ENCODE measurements around the gene TNN. TPM values are rescaled to one million over a fixed set of nuclear protein-coding genes. Genes with fewer than 3 reads are reported as not detected.

TNN gene
- total RNA-seq, 2 donors from 2014 or later, result under 0.01 TPM; not detected in 1

GRCh38 chr1:175191659-175192058 is 124.0 kb downstream of the TNN start:
- peak overlapping the region; percentile 37 to 85 for H3K4me3 ChIP-seq
- H3K27ac ChIP-seq, result peak overlapping the region; percentile 88 to 99 (median 94)
- TF ChIP-seq CTCF (IDR thresholded peaks at IDR 0.05), result no peak
- no peak for TF ChIP-seq POLR2A (IDR thresholded peaks at IDR 0.05)
- H3K27me3 ChIP-seq, result no peaks in the 10 kb centered on the region
- no peak for ATAC-seq
- H3K36me3 ChIP-seq (replicated peaks in 1 of 2; ENCODE audit: insufficient read depth in 1 of 2, low read depth in 2 of 2), result no peaks in the 10 kb centered on the region
- no peaks in the 10 kb centered on the region for H3K9me3 ChIP-seq
- H3K4me1 ChIP-seq, result peaks cover 53% of the 10 kb centered on the region
- intact Hi-C loops (cut with DNase I), result no loop called here
- 1 to 4% methylated on average over 7 of the region's 7 CpGs for WGBS, 2 donors
- DNase-seq, result peak in 3 of 4 donors; percentile 24 to 45 (median 29)

GRCh38 chr1:175192111-175192629 is 124.5 kb downstream of the TNN start:
- H3K27ac ChIP-seq, result peak overlapping the region; percentile 88 to 99 (median 94)
- 0% methylated on average over 16 to 17 of the region's 17 CpGs for WGBS, 2 donors
- ATAC-seq, result peak; percentile 43
- peaks cover 47% of the 10 kb centered on the region for H3K4me1 ChIP-seq
- intact Hi-C loops (cut with DNase I), result no loop called here
- no peaks in the 10 kb centered on the region for H3K9me3 ChIP-seq
- H3K27me3 ChIP-seq, result no peaks in the 10 kb centered on the region
- no peaks in the 10 kb centered on the region for H3K36me3 ChIP-seq (replicated peaks in 1 of 2; ENCODE audit: insufficient read depth in 1 of 2, low read depth in 2 of 2)
- H3K4me3 ChIP-seq, result peak overlapping the region; percentile 37 to 85
- peak in 3 of 7 experiments; percentile 7 to 31 (median 27) for TF ChIP-seq CTCF (IDR thresholded peaks at IDR 0.05)
- no peak for TF ChIP-seq POLR2A (IDR thresholded peaks at IDR 0.05)
- peak; percentile 75 to 86 (median 83) for DNase-seq

- H3K27ac ChIP-seq, result peak within 1 kb of the TSS; percentile 88 to 99 (median 94)
- intact Hi-C loops (cut with DNase I), result no loop called here
- TF ChIP-seq POLR2A (IDR thresholded peaks at IDR 0.05), result peak; percentile 63 to 90 (median 85)
- TF ChIP-seq CTCF (IDR thresholded peaks at IDR 0.05), result peak in 3 of 7 experiments; percentile 21 to 27 (median 26)
- ATAC-seq, result peak; percentile 92
- no peaks in the 10 kb centered on the region for H3K27me3 ChIP-seq
- H3K4me3 ChIP-seq, result peak within 1 kb of the TSS; percentile 37 to 85
- no peaks in the 10 kb centered on the region for H3K36me3 ChIP-seq (replicated peaks in 1 of 2; ENCODE audit: insufficient read depth in 1 of 2, low read depth in 2 of 2)
- WGBS, 2 donors, result 2 to 5% methylated on average over 21 to 58 of the region's 62 CpGs
- peaks cover 40% of the 10 kb centered on the region for H3K4me1 ChIP-seq
- no peaks in the 10 kb centered on the region for H3K9me3 ChIP-seq
- DNase-seq, result peak; percentile 88 to 94 (median 90)
These were observed 125.2 kb downstream of the TNN start, which contains the start of gene KIAA0040 for GRCh38 chr1:175192630-175193526. Gene KIAA0040, minus strand, starts transcription at chr1:175192776. Its CDS starts 31,763 bp downstream, at chr1:175161013.

GRCh38 chr1:175193527-175193910 is 125.9 kb downstream of the TNN start:
- intact Hi-C loops (cut with DNase I), result no loop called here
- Histone ChIP-seq H3K9me3 (no peaks in the 10 kb centered on the region), H3K36me3 (replicated peaks in 1 of 2; ENCODE audit: insufficient read depth in 1 of 2, low read depth in 2 of 2) (no peaks in the 10 kb centered on the region), H3K4me3 (no peak overlapping the region), H3K27me3 (no peaks in the 10 kb centered on the region), H3K27ac (peak overlapping the region; percentile 88 to 99 (median 94)), H3K4me1 (peaks cover 36% of the 10 kb centered on the region)
- no peak for TF ChIP-seq POLR2A (IDR thresholded peaks at IDR 0.05)
- no peak for TF ChIP-seq CTCF (IDR thresholded peaks at IDR 0.05)
- DNase-seq (peak in 1 of 4 donors; percentile 18), ATAC-seq (no peak)
- WGBS, 2 donors, result 63 to 65% methylated on average over 4 of the region's 4 CpGs
